Measurements from ENCODE around the gene HAPLN3.

The HAPLN3 gene

DNA sequence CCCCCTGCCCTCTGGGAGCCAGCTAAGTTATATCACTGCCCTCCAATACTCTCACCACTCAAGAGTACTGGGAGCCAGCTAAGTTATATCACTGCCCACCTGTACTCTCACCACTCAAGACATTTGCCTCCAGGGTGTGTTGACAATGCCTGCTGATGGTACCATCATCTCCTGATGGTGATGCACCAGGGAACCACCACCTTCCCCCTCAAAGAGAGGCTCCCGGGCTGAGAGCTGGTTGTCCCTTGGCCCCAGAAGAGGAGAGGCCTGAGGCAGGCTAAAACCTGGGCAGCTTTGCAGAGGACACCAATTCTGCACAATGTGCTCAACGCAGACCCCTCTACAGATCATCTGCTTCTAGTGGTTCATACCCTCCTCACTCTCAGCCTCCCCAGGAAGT lies 7.5 kb upstream of the HAPLN3 start:
- peaks cover 30% of the 10 kb centered on the region for H3K4me1 Mint-ChIP-seq
- no peaks in the 10 kb centered on the region for H3K27me3 Mint-ChIP-seq
- H3K27ac Mint-ChIP-seq, result no peak overlapping the region
- no peak overlapping the region for H3K4me3 Mint-ChIP-seq
- ATAC-seq (no peak), DNase-seq (no peak)
- no peaks in the 10 kb centered on the region for H3K9me3 Mint-ChIP-seq

DNA sequence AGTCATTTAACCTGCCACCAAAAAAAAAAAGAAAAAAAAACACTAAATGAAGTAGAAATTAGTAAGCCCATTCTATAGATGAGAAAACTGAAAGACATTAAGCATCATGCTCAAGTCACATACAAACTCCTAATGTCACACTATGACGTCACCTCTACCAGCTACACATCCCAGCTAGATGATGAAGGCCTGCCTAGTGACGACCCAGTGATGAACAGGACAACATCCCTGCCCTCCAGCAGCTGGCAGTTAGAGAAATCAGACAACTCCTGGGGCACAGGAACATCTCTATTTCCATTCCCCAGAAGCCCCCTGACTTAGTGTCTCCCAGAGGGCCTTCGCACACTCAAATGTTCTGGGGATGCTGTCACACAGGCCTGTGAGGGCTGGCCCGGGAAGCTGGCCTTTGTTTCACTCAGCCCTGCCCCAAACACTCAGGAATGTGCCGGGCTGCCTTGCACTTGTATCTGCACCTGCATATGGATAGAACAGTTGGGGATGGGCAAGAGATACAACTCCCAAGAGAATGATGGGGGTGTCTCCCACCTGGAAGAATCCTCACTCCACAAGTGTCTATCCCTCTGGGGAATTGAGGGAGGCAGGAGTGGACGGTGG lies 7.0 kb upstream of the HAPLN3 start:
- no peak overlapping the region for H3K4me3 Mint-ChIP-seq
- no peaks in the 10 kb centered on the region for H3K9me3 Mint-ChIP-seq
- H3K27me3 Mint-ChIP-seq, result no peaks in the 10 kb centered on the region
- ATAC-seq (no peak), DNase-seq (no peak)
- peak overlapping the region; percentile 8 to 88 for H3K27ac Mint-ChIP-seq
- H3K4me1 Mint-ChIP-seq, result peaks cover 33% of the 10 kb centered on the region

DNA sequence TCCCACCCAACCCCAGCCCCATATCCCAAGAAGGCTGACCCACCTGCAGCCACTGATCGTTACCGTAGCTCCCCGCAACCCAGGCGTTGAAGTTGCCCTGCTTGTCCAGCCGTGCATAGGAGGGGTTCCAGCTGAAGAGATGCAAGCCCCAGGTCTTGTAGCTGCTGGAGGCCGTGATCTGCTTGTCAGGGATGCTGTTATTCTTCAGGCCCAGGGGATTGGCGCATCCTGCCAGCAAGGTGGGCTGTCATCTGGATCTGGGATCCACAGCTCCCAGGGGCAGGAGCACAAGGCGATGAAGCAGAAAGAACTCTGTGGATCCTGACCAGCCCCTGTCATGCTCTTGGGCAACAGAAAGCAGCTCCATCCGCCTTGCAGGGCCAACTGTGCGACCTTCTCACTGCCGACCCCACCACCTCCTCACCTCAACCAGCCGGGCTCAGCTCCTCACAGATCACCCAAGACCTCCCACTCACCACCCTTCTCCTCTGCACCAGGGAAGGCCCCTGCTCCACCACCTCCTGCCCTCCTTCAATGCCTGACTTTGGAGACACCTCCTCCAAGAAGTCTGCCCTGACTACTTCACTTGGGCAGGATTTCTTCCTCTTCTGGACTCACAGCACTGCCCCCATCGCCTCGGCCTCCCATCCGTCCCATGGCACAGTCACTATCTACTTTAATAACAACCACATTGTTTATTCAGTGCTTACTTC lies 6.3 kb upstream of the HAPLN3 start:
- H3K4me3 Mint-ChIP-seq, result no peak overlapping the region
- DNase-seq (no peak), ATAC-seq (no peak)
- peaks cover 40% of the 10 kb centered on the region for H3K4me1 Mint-ChIP-seq
- H3K27ac Mint-ChIP-seq, result peak overlapping the region; percentile 8 to 88
- no peaks in the 10 kb centered on the region for H3K27me3 Mint-ChIP-seq
- no peaks in the 10 kb centered on the region for H3K9me3 Mint-ChIP-seq

DNA sequence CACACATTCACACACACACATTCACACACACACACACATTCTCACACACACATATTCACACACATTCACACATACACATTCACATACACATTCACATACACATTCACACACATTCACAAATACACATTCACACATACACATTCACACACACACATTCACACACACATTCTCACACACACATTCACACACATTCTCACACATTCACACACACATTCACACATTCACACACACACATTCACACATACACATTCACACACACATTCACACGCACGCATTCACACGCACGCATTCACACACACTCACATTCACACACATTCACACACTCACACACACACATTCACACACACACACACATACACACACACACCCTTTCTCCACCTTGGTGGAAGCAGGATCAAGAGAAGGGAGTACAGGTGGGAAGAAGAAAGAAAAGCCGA lies 5.7 kb upstream of the HAPLN3 start:
- no peak for ATAC-seq
- no peaks in the 10 kb centered on the region for H3K9me3 Mint-ChIP-seq
- no peaks in the 10 kb centered on the region for H3K27me3 Mint-ChIP-seq
- no peak overlapping the region for H3K4me3 Mint-ChIP-seq
- peaks cover 45% of the 10 kb centered on the region for H3K4me1 Mint-ChIP-seq
- no peak for DNase-seq
- H3K27ac Mint-ChIP-seq, result peak overlapping the region in 1 of 2 donors; percentile 0

DNA sequence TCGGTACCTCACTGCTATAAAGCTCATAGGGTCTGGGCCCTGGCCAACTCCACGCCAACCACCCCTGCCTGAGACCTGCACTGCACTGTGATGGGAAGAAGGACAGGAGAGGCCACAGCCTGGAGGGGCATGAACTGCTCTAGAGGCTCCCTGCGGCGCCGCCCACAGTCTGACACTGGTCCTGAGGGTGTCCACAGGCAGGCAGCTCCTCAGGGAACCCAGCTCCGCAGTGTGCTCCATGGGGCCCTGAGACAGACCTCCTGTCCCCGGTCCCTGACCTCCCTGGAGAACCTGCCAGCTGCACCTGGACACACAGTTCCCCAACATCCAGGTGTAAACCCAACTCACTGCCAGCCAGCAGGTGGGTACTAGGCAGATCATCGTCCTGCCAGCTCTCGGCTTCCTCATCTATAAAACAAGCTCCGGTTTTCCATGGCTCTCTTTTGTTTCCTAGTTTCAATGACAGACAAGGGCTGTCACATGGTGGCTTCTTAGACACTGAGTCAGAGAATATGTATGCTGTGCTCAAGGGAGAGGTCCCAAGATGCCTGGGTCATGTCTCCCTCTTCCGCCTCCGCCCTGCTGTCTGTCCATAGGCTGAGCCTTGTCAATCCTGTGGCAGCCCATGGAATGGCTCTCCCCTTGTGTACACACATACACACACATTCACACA lies 5.1 kb upstream of the HAPLN3 start:
- ATAC-seq (no peak), DNase-seq (no peak)
- H3K4me1 Mint-ChIP-seq, result peaks cover 50% of the 10 kb centered on the region
- no peaks in the 10 kb centered on the region for H3K27me3 Mint-ChIP-seq
- H3K4me3 Mint-ChIP-seq, result no peak overlapping the region
- no peaks in the 10 kb centered on the region for H3K9me3 Mint-ChIP-seq
- H3K27ac Mint-ChIP-seq, result peak overlapping the region in 1 of 2 donors; percentile 0

DNA sequence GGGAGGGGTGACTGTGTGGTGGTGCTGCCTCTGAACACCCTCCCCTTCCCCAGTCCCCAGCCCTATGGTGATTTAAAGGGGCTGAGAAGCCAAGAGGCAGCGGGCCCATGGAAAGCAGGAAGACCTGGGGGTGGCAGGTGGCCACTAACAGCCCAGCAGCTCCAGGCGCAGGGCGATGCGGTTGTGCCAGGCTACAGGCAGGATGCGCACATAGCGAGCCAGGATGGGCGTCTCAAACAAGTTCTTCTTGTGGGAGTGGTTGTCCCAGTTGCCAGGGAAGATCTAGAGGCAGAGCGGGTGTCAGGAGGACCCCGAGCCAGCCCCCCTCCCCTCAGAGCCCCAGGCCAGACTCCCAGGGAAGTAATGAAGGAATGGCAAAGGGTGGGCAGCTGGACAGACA lies 3.9 kb upstream of the HAPLN3 start:
- H3K4me3 Mint-ChIP-seq, result no peak overlapping the region
- no peak for ATAC-seq
- H3K9me3 Mint-ChIP-seq, result no peaks in the 10 kb centered on the region
- H3K27me3 Mint-ChIP-seq, result no peaks in the 10 kb centered on the region
- peaks cover 45% of the 10 kb centered on the region for H3K4me1 Mint-ChIP-seq
- no peak overlapping the region for H3K27ac Mint-ChIP-seq
- no peak for DNase-seq

DNA sequence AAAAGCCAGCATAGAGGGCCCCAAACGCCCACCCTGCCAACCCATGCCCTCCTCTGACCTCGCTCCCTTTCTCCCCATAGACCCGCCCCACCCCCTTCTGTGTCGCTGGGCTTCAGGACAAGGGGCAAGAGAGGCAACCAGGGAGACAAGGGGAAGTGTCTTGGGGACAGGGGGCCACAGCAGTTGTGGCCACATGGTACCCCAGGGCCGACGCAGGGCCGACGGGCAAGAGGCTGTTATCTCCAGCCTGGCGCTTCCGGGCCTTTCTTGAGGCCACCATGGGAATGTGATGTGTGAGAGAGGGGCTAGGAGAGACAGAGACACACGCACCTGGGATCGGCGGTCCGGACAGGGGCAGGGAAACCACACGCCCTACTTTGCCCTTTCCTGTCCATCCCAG lies 3.4 kb upstream of the HAPLN3 start:
- Mint-ChIP-seq H3K4me1 (peaks cover 45% of the 10 kb centered on the region), H3K27ac (no peak overlapping the region), H3K27me3 (no peaks in the 10 kb centered on the region), H3K9me3 (no peaks in the 10 kb centered on the region), H3K4me3 (no peak overlapping the region)
- no peak for ATAC-seq
- DNase-seq, result no peak

DNA sequence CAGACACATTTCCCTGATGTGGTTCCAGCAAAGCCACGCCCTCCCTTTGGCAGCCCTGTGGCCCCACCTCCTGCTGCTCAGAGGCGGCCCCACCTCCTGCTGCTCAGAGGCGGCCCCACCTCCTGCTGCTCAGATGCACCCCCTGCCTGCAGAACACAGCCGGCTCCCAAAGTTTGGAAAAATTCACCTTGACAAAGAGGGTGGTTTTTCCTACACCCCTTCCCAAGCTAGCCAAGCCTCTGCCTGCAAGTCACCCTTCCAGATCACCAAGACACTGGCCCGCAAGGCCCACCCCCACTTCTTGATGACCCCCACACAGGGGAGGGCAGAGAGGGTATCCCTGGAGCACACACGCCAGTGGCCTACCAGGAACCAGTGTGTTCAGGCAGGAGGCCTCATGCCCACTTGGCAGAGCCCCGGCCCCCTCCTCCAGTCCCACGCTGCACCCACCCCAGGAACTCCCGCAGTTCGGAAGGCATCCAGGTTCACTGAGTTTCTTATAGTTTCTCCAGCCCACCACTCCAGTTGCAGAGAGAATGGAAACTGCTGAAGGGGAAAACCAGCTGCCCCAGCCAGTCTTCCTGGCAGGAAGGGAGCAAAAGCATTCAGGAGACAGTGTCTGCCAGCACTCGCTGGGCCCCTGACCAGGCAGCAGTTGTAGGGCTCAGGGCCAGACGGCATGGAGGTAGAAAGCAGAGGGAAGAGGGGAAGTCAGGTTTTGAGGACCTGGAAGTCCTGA lies 2.3 kb upstream of the HAPLN3 start:
- H3K4me3 Mint-ChIP-seq, result peak overlapping the region in 1 of 2 donors; percentile 14
- H3K4me1 Mint-ChIP-seq, result peaks cover 53% of the 10 kb centered on the region
- H3K27ac Mint-ChIP-seq, result peak overlapping the region in 1 of 2 donors; percentile 19
- H3K9me3 Mint-ChIP-seq, result no peaks in the 10 kb centered on the region
- peak; percentile 54 for ATAC-seq
- peak in 1 of 2 donors; percentile 63 for DNase-seq
- no peaks in the 10 kb centered on the region for H3K27me3 Mint-ChIP-seq

DNA sequence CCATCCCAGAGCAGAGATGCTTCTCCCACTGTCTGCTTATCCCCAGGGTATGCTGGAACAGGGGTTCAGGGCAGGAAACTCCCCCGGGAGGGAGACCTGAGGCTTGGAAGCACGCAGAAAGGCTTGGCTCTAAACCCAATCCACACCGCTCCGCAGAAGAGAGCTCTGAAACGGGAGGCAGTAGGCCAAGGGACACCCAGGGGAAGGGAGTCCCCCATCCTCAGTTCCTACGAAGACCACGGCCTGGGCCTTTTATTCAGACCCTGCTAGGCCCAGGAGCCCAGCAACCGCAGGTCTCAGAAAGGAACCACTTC lies 1.8 kb upstream of the HAPLN3 start:
- peaks cover 48% of the 10 kb centered on the region for H3K4me1 Mint-ChIP-seq
- peak overlapping the region in 1 of 2 donors; percentile 16 for H3K4me3 Mint-ChIP-seq
- peak; percentile 27 for ATAC-seq
- H3K27me3 Mint-ChIP-seq, result no peaks in the 10 kb centered on the region
- DNase-seq, result peak in 1 of 2 donors; percentile 51
- no peak overlapping the region for H3K27ac Mint-ChIP-seq
- H3K9me3 Mint-ChIP-seq, result no peaks in the 10 kb centered on the region

DNA sequence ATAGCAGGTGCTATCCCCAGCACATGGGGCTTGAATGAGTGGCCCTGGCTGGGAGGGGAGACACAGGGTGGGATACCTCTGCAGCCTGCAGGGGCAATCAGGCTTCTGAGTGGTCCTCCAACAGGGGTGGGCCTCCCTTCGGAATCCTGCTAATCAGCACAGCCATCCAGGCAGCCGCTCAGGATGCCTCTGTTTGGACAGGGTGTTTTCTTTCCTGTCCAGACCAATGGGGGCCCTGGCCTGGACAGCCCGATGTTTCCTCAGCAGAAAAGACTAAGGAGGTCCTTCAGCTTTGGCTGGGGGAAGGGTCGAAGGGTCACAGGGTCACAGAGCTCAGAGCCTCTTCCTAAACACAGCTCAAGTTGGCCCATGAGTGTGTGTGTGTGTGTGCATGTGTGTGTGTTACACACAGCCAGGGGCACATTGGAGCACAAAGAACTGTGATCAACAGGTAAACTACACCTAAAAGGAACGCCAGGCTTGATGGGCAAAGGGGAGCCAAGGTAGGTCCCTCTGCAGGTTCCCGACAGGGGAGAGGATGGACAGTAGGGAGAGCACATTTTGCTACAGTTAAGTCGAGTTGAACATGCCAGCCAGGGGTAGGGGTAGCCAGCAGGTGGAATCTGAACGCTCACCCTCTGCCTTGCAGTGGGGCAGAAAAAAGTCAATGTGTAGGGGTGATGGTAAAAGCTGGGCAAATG lies 1.1 kb upstream of the HAPLN3 start:
- no peaks in the 10 kb centered on the region for H3K9me3 Mint-ChIP-seq
- DNase-seq (no peak), ATAC-seq (no peak)
- no peak overlapping the region for H3K27ac Mint-ChIP-seq
- H3K27me3 Mint-ChIP-seq, result no peaks in the 10 kb centered on the region
- H3K4me3 Mint-ChIP-seq, result peak overlapping the region; percentile 16 to 23
- peaks cover 44% of the 10 kb centered on the region for H3K4me1 Mint-ChIP-seq

DNA sequence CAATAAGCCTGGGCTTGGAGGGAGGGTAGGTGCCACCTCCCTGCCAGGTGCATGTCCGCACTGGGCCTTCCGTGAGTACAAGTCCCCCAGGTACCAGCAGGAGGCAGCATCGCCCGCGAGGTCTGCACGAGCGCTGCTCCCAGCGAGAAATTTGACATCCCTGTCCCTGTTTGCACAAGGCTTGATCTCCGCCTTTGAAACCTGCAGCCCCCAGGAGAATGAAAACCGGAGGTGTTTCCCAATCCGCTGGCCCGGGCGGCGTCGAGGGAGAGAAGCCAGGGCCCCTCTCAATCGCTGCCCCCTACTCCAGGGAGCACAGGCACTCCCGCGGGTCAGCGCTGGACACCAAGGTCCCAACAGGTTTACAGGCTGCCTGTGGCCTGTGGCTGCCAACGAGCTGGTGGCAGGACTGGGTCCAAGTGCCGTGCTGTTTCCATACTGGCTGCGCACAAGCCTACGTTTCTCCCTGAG lies 961 bp downstream of the HAPLN3 start:
- Mint-ChIP-seq H3K4me1 (peaks cover 56% of the 10 kb centered on the region), H3K27me3 (no peaks in the 10 kb centered on the region), H3K4me3 (peak overlapping the region; percentile 84 to 90), H3K9me3 (no peaks in the 10 kb centered on the region), H3K27ac (peak overlapping the region; percentile 93 to 98)
- DNase-seq, result peak; percentile 84 to 86
- peak; percentile 73 for ATAC-seq

DNA sequence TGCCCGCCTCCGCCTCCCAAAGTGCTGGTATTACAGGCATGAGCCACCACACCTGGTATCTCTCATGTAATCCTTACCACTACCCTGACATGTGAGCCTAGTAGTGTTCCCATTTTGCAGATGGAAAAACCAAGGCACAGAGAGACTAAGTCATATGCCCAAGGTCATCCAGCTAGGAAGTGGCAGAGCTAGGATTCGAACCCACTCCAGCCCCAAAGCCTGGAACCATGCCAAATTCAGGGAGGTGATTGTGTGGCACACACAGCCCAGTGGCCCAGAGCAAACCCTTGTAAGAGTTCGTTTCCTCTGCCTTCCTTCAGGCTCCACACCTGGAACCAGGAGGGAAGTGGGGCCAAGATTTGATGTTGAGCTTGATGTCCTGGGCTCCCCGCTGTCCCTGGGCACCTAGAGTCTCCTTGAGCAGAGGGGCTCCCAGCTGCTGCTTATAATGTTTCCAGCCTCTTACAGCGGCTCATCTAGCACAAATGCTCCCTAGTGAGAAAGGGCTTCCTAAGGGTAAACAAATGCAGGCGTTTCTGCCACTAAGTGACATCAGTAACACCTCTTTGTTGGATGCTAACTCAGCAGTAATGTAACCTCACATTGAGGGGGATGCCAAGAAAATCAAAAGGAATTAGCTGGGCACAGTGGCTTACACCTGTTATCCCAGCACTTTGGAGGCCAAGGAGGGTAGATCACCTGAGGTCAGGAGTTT lies 3.6 kb downstream of the HAPLN3 start:
- H3K4me3 Mint-ChIP-seq, result no peak overlapping the region
- H3K27me3 Mint-ChIP-seq, result no peaks in the 10 kb centered on the region
- ATAC-seq, result no peak
- H3K27ac Mint-ChIP-seq, result peak overlapping the region; percentile 78 to 79
- no peaks in the 10 kb centered on the region for H3K9me3 Mint-ChIP-seq
- no peak for DNase-seq
- peaks cover 51% of the 10 kb centered on the region for H3K4me1 Mint-ChIP-seq

DNA sequence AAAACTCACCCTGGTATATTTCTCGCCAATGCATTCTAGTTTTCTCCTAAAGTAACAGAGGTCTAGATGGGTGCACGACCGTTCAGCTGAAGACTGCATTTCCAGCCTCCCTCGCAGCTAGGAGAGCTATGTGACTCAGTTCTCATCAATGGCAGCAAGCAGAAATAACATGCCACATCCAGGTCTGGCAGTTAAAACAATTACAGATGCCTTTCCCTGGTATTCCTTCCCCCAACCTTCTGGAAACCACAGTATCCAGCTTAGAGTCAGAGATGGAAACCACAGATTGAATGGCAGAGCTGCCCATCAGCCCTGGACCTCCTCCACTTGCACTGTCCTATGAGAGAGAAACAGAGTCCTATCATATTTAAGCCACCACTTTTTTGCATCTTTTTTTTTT lies 4.8 kb downstream of the HAPLN3 start:
- H3K4me1 Mint-ChIP-seq, result peaks cover 41% of the 10 kb centered on the region
- no peak overlapping the region for H3K4me3 Mint-ChIP-seq
- H3K27me3 Mint-ChIP-seq, result no peaks in the 10 kb centered on the region
- H3K27ac Mint-ChIP-seq, result no peak overlapping the region
- no peak for ATAC-seq
- no peak for DNase-seq
- H3K9me3 Mint-ChIP-seq, result no peaks in the 10 kb centered on the region

DNA sequence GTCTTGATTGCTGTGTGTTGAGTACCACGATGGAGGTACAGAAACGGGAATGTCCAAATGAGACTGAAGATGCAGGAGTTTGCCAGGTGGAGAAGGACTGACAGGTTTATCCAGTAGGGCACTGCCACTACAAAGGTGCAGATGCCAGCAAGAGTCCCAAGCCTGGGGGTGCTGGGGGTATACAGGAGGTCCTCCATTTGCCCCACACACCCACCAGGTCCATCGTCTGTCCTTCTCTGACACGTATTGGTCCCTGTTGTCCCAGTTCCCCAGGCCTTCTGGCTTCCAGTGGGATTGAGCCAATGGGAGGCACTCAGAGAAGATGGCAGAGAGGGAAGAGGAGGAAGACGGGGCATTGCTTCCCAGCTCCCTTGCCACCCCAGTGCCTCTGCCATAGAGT lies 6.6 kb downstream of the HAPLN3 start:
- Mint-ChIP-seq H3K4me1 (peaks cover 29% of the 10 kb centered on the region), H3K4me3 (no peak overlapping the region), H3K27ac (no peak overlapping the region), H3K9me3 (no peaks in the 10 kb centered on the region), H3K27me3 (no peaks in the 10 kb centered on the region)
- DNase-seq, result no peak
- no peak for ATAC-seq

All from stimulated activated naive CD8-positive, alpha-beta T cell treated with anti-CD3 and anti-CD28 coated beads, Interleukin-15, amount 100 ng/mL, for 72 hours (primary cell).